HL-60 (cell line): ENCODE measurements around the gene USP19.

Experiments
- CTCF ChIP-seq: IDR thresholded peaks from one replicate; pipeline ENCODE4 v1.5.1; 2011; ENCODE audit warnings: low read length, control low read depth, inconsistent platforms; ENCODE audit not compliant: insufficient read depth
- GABPA ChIP-seq: IDR thresholded peaks from 2 replicates; pipeline ENCODE4 v1.6.1; 2012; ENCODE audit warnings: low read depth
- POLR2AphosphoS5 ChIP-seq: IDR thresholded peaks from 2 replicates; pipeline ENCODE4 v1.6.1; 2012; ENCODE audit warnings: low read depth
- REST ChIP-seq: IDR thresholded peaks from 2 replicates; pipeline ENCODE4 v1.6.1; 2012; ENCODE audit warnings: low read depth; ENCODE audit not compliant: insufficient replicate concordance

GRCh38 chr3:49121132-49121736, 611 bp upstream of the USP19 start:
- TF ChIP-seq POLR2AphosphoS5 (no peak; the same call in 1 of the 2 replicates), CTCF (no peak), REST (no peak), GABPA (no peak)
